DOHH2 (cell line): ENCODE results near the gene TMEM267.

ENCODE experiments used
- CTCF ChIP-seq: fragments of 200-600 bp; sonication (generic); IDR thresholded peaks from one replicate; pipeline ENCODE4 v1.5.1; 2014; ENCODE audit warnings: antibody characterized with exemption, mild to moderate bottlenecking, low read depth, low read length; ENCODE audit not compliant: poor library complexity, severe bottlenecking
- EZH2phosphoT487 ChIP-seq: fragments of 200-600 bp; sonication (generic); IDR thresholded peaks from 2 replicates; pipeline ENCODE4 v1.6.1; 2017; ENCODE audit warnings: borderline replicate concordance, mild to moderate bottlenecking, antibody characterized with exemption, low read length, moderate library complexity, mixed read lengths

GRCh38 chr5:43413966-43414365 lies 69.7 kb downstream of the TMEM267 start:
- TF ChIP-seq CTCF, result no peak
- TF ChIP-seq EZH2phosphoT487, result no peak
